DND-41 (cell line): ENCODE data around the gene SERAC1.

Experiments used
- ATAC-seq: fragments of 200-7000 bp; cut with Tn5 transposase; 3 replicates; pipeline ENCODE4 v1.9.1; 2021; ENCODE audit warnings: low read depth; ENCODE audit not compliant: insufficient read depth
- DNase-seq: peaks from one replicate; pipeline ENCODE4 v3.0.0-alpha.2; 2020
- H2AFZ ChIP-seq: 2 replicates; pipeline ENCODE4 v1.6.0; 2012; ENCODE audit warnings: low read depth, low read length
- H3K27ac ChIP-seq: 2 replicates; pipeline ENCODE4 v1.5.1; 2012; ENCODE audit warnings: low read length, inconsistent platforms
- H3K27me3 ChIP-seq: fragments of 200-600 bp; sonication (generic); 2 replicates; pipeline ENCODE4 v1.6.0; 2012; ENCODE audit warnings: low read length, mild to moderate bottlenecking, inconsistent platforms; ENCODE audit not compliant: insufficient read depth, poor library complexity
- H3K36me3 ChIP-seq: 2 replicates; pipeline ENCODE4 v1.5.1; 2012; ENCODE audit warnings: low read length, inconsistent platforms; ENCODE audit not compliant: insufficient read depth
- H3K4me1 ChIP-seq: 2 replicates; pipeline ENCODE4 v1.5.1; 2012; ENCODE audit warnings: mild to moderate bottlenecking, low read length; ENCODE audit not compliant: insufficient read depth
- H3K4me2 ChIP-seq: 2 replicates; pipeline ENCODE4 v1.6.0; 2012; ENCODE audit warnings: mild to moderate bottlenecking, moderate library complexity, low read length, inconsistent platforms; ENCODE audit not compliant: insufficient read depth
- H3K4me3 ChIP-seq, 2 experiments: fragments of 200-600 bp in 1 of 2; shearing (Covaris generic) in 1 of 2; 2 replicates each; pipeline ENCODE4 v1.5.1; 2012 to 2016; ENCODE audit warnings: inconsistent platforms in 2 of 2, low read length in 2 of 2, mild to moderate bottlenecking in 2 of 2, low read depth in 1 of 2, moderate library complexity in 1 of 2
- H3K79me2 ChIP-seq: 2 replicates; pipeline ENCODE4 v1.6.0; 2012; ENCODE audit warnings: low read length, inconsistent platforms; ENCODE audit not compliant: insufficient read depth
- H3K9ac ChIP-seq: 2 replicates; pipeline ENCODE4 v1.6.0; 2012; ENCODE audit warnings: low read depth, mild to moderate bottlenecking, inconsistent platforms, low read length, moderate library complexity
- H3K9me3 ChIP-seq: 2 replicates; pipeline ENCODE4 v1.5.1; 2012; ENCODE audit warnings: low read length, moderate library complexity, mild to moderate bottlenecking, inconsistent platforms; ENCODE audit not compliant: insufficient read depth, severe bottlenecking
- H4K20me1 ChIP-seq: 2 replicates; pipeline ENCODE4 v1.6.0; 2012; ENCODE audit warnings: low read length; ENCODE audit not compliant: insufficient read depth
- CTCF ChIP-seq: IDR thresholded peaks from 2 replicates; pipeline ENCODE4 v1.5.1; 2012; ENCODE audit warnings: borderline replicate concordance, low read length, moderate library complexity, mild to moderate bottlenecking; ENCODE audit not compliant: poor library complexity, severe bottlenecking; ENCODE audit errors: extremely low read depth
- EZH2 ChIP-seq: IDR thresholded peaks from 3 replicates; pipeline ENCODE4 v1.6.1; 2012; ENCODE audit warnings: borderline replicate concordance, low read depth, mild to moderate bottlenecking, moderate library complexity, low read length, inconsistent platforms; ENCODE audit not compliant: severe bottlenecking

Gene SERAC1

GRCh38 chr6:158104696-158105095, 63.4 kb downstream of the SERAC1 start:
- no peaks in the 10 kb centered on the region for H3K79me2 ChIP-seq
- no peaks in the 10 kb centered on the region for H3K4me1 ChIP-seq
- no peak overlapping the region for H3K27ac ChIP-seq
- no peak for ATAC-seq
- no peak overlapping the region for H3K9ac ChIP-seq
- no peaks in the 10 kb centered on the region for H3K9me3 ChIP-seq
- DNase-seq, result no peak
- no peaks in the 10 kb centered on the region for H3K27me3 ChIP-seq
- no peak overlapping the region for H3K4me2 ChIP-seq
- no peak for TF ChIP-seq EZH2
- TF ChIP-seq CTCF, result no peak
- no peaks in the 10 kb centered on the region for H4K20me1 ChIP-seq
- no peak overlapping the region for H3K4me3 ChIP-seq
- no peak overlapping the region for H2AFZ ChIP-seq
- peaks cover 5% of the 10 kb centered on the region; the same call in 1 of the 2 replicates for H3K36me3 ChIP-seq

GRCh38 chr6:158103228-158103627, 64.8 kb downstream of the SERAC1 start:
- no peaks in the 10 kb centered on the region for H3K79me2 ChIP-seq
- H3K4me2 ChIP-seq, result no peak overlapping the region
- TF ChIP-seq CTCF, result no peak
- TF ChIP-seq EZH2, result no peak
- H2AFZ ChIP-seq, result no peak overlapping the region
- H3K9me3 ChIP-seq, result no peaks in the 10 kb centered on the region
- ATAC-seq (no peak), DNase-seq (no peak)
- H3K27me3 ChIP-seq, result no peaks in the 10 kb centered on the region
- H3K36me3 ChIP-seq, result peaks cover 4% of the 10 kb centered on the region; the same call in 1 of the 2 replicates
- no peaks in the 10 kb centered on the region for H3K4me1 ChIP-seq
- H3K27ac ChIP-seq, result no peak overlapping the region
- no peaks in the 10 kb centered on the region for H4K20me1 ChIP-seq
- no peak overlapping the region for H3K4me3 ChIP-seq
- no peak overlapping the region for H3K9ac ChIP-seq

GRCh38 chr6:158095671-158096070, 72.4 kb downstream of the SERAC1 start:
- H3K9me3 ChIP-seq, result no peaks in the 10 kb centered on the region
- H4K20me1 ChIP-seq, result no peaks in the 10 kb centered on the region
- H3K36me3 ChIP-seq, result peaks cover 58% of the 10 kb centered on the region
- no peak overlapping the region for H3K9ac ChIP-seq
- H3K27ac ChIP-seq, result no peak overlapping the region
- H3K4me1 ChIP-seq, result no peaks in the 10 kb centered on the region
- no peaks in the 10 kb centered on the region for H3K79me2 ChIP-seq
- no peak overlapping the region for H2AFZ ChIP-seq
- TF ChIP-seq EZH2 (no peak), CTCF (no peak)
- no peak for ATAC-seq
- DNase-seq, result no peak
- H3K4me2 ChIP-seq, result no peak overlapping the region
- no peaks in the 10 kb centered on the region for H3K27me3 ChIP-seq
- no peak overlapping the region for H3K4me3 ChIP-seq

- ATAC-seq, result no peak
These were observed 73.0 kb downstream of the SERAC1 start for GRCh38 chr6:158095031-158095430.

More at GRCh38 chr6:158095031-158095430, 73.0 kb downstream of the SERAC1 start:
- TF ChIP-seq CTCF, result no peak
- peaks cover 60% of the 10 kb centered on the region for H3K36me3 ChIP-seq
- H3K4me1 ChIP-seq, result no peaks in the 10 kb centered on the region
- H3K79me2 ChIP-seq, result no peaks in the 10 kb centered on the region
- no peak overlapping the region for H3K9ac ChIP-seq
- H3K27ac ChIP-seq, result no peak overlapping the region
- no peak overlapping the region for H3K4me2 ChIP-seq
- H3K4me3 ChIP-seq, result no peak overlapping the region
- no peak overlapping the region for H2AFZ ChIP-seq
- no peak for DNase-seq
- H3K27me3 ChIP-seq, result no peaks in the 10 kb centered on the region
- no peaks in the 10 kb centered on the region for H3K9me3 ChIP-seq
- H4K20me1 ChIP-seq, result no peaks in the 10 kb centered on the region
